ENCODE data around the gene NEDD4L.

Gene NEDD4L

DNA sequence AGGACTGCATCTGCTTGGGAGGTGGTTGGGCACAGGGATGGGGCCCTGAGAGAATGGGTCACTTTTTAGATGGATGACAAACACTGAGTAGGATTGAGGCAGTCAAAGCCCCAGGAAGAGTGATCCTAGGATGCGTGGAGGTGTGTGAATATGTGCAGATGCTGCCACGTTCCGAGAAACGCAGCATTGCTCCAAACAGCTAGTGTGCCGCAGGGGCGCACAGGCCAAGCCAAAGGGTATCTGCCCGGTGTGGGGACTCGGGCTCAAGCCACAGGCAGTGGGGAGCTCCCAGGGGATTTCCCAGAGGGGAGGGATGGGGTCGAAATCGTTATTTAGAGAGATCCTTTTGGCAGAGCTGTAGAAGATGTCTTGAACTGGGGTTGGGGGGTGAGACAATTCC is 310.8 kb downstream of the NEDD4L start:
- TF ChIP-seq CTCF (IDR thresholded peaks at IDR 0.05; ENCODE audit: insufficient read depth, low read length, missing control alignments): no peak
- H3K4me3 ChIP-seq (ENCODE audit: low read depth, low read length): no peak overlapping the region
- POLR2A ChIA-PET: no interaction called here
- no peak for DNase-seq (ENCODE audit: low read depth, low spot score)
- CTCF ChIA-PET: interaction anchor here (1.2 kb wide), 1 partner anchor 174 kb away, joined by 3 read pairs; no protein-coding TSS in a partner anchor

GRCh38 chr18:58355243-58355642 is 311.2 kb downstream of the NEDD4L start:
- H3K4me3 ChIP-seq (ENCODE audit: low read depth, low read length): no peak overlapping the region
- POLR2A ChIA-PET: no interaction called here
- CTCF ChIA-PET: interaction anchor here (1.2 kb wide), 1 partner anchor 174 kb away, joined by 3 read pairs; no protein-coding TSS in a partner anchor
- no peak for TF ChIP-seq CTCF (IDR thresholded peaks at IDR 0.05; ENCODE audit: insufficient read depth, low read length, missing control alignments)
- DNase-seq (ENCODE audit: low read depth, low spot score): no peak

- H3K4me3 ChIP-seq (ENCODE audit: low read depth, low read length): no peak overlapping the region
- no peak for TF ChIP-seq CTCF (IDR thresholded peaks at IDR 0.05; ENCODE audit: insufficient read depth, low read length, missing control alignments)
- CTCF ChIA-PET: interaction anchor here (1.7 kb wide), 1 partner anchor 20 kb away, joined by 5 read pairs; no protein-coding TSS in a partner anchor
- POLR2A ChIA-PET: no interaction called here
- no peak for DNase-seq (ENCODE audit: low read depth, low spot score)
Measured at GRCh38 chr18:58359218-58359617, 315.2 kb downstream of the NEDD4L start.

DNA sequence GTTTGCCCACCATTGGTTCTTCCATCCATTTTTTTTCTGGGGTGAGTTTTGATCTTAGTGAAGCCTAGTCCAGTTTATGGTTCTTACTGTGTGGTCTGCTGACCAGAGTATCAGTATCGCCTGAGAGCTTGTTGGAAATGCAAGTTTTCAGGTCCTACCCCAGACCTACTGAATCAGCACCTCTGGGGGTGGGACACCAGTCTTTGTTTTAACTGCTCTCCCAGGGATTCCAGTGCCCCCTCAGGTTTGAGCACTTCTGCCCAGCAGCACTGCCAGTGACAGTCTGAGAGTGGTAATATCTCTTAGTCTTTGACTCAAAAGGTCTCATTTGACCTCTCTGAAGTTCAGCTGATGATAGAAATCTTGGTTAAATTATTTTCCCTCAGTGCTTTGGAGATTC is 315.6 kb downstream of the NEDD4L start:
- TF ChIP-seq CTCF (IDR thresholded peaks at IDR 0.05; ENCODE audit: insufficient read depth, low read length, missing control alignments): no peak
- ChIA-PET POLR2A (interaction anchor here (0.6 kb wide), 1 partner anchor 107 kb away, joined by 3 read pairs; no protein-coding TSS in a partner anchor), CTCF (interaction anchor here (1.6 to 1.7 kb wide), 2 partner anchors 21 to 316 kb away, joined by 4 to 5 read pairs; partner anchors contain the start of gene NEDD4L)
- no peak overlapping the region for H3K4me3 ChIP-seq (ENCODE audit: low read depth, low read length)
- no peak for DNase-seq (ENCODE audit: low read depth, low spot score)

GRCh38 chr18:58360324-58360723 is 316.3 kb downstream of the NEDD4L start:
- ChIA-PET POLR2A (interaction anchor here (0.6 kb wide), 1 partner anchor 106 kb away, joined by 3 read pairs; no protein-coding TSS in a partner anchor), CTCF (interaction anchor here (1.6 to 1.7 kb wide), 2 partner anchors 21 to 317 kb away, joined by 4 to 5 read pairs; partner anchors contain the start of gene NEDD4L)
- DNase-seq (ENCODE audit: low read depth, low spot score): no peak
- no peak for TF ChIP-seq CTCF (IDR thresholded peaks at IDR 0.05; ENCODE audit: insufficient read depth, low read length, missing control alignments)
- H3K4me3 ChIP-seq (ENCODE audit: low read depth, low read length): no peak overlapping the region

DNA sequence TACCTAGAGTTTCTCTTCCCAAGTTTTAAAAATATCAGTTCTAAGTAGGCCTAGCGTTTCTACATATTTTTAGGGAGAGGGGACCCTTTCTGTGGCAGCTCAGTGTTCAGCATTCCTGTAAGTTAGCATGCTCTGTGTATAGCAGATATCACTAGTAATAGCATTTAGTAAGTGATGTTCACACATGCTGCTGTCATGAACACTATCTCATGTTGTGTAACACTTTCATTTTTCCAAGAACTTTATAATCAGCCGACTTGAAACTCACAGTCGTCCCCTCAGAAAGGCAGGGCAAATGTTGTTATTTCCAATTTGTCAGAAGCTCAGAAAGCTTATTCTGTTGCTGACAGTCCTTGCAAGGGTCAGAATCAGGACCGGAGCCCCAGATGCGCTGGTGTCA is 317.2 kb downstream of the NEDD4L start:
- POLR2A ChIA-PET: no interaction called here
- CTCF ChIA-PET: interaction anchor here (1.0 to 1.8 kb wide), 3 partner anchors 182 to 318 kb away, joined by 3 to 4 read pairs (median 4); partner anchors contain the start of gene NEDD4L
- H3K4me3 ChIP-seq (ENCODE audit: low read depth, low read length): no peak overlapping the region
- DNase-seq (ENCODE audit: low read depth, low spot score): no peak
- TF ChIP-seq CTCF (IDR thresholded peaks at IDR 0.05; ENCODE audit: insufficient read depth, low read length, missing control alignments): no peak

All from AG04449 (cell line).